GM19397 (cell line): ENCODE measurements around the gene RAPGEF6.
"Not testable (repeated sequence)": the region's sequence is repeated elsewhere in the genome, so short reads cannot be mapped to it uniquely, and the experiment has no call there.

Experiments
- ATAC-seq: cut with Tn5 transposase; IDR thresholded peaks from one replicate; pipeline ENCODE4 v1.9.1; 2021; ENCODE audit warnings: mild to moderate bottlenecking, moderate library complexity; ENCODE audit not compliant: unreplicated experiment

The RAPGEF6 gene

GRCh38 chr5:131509801-131510200 lies 125.2 kb downstream of the RAPGEF6 start:
- no peak for ATAC-seq

- no peak for ATAC-seq
Observed at GRCh38 chr5:131505237-131505908, 129.7 kb downstream of the RAPGEF6 start.

GRCh38 chr5:131496400-131496713 lies 138.7 kb downstream of the RAPGEF6 start:
- ATAC-seq: peak; percentile 87

GRCh38 chr5:131495536-131496399 lies 139.3 kb downstream of the RAPGEF6 start:
- peak; percentile 26 for ATAC-seq

GRCh38 chr5:131491749-131492148 lies 143.3 kb downstream of the RAPGEF6 start:
- no peak for ATAC-seq

- ATAC-seq: peak; percentile 59
Observed at GRCh38 chr5:131488463-131488862, 146.6 kb downstream of the RAPGEF6 start.

DNA sequence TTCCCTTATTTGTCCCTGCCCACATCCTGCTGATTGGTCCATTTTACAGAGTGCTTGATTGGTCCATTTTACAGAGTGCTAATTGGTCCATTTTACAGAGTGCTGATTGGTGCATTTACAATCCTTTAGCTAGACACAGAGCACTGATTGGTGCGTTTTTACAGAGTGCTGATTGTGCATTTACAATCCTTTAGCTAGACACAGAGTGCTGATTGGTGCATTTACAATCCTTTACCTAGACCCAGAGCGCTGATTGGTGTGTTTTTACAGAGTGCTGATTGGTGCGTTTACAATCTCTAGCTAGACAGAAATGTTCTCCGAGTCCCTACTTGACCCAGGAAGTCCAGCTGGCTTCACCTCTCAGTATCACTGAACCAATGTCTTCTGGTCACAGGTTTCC lies 147.7 kb downstream of the RAPGEF6 start:
- not testable (repeated sequence) for ATAC-seq

GRCh38 chr5:131482617-131483016 lies 152.4 kb downstream of the RAPGEF6 start:
- ATAC-seq: no peak

DNA sequence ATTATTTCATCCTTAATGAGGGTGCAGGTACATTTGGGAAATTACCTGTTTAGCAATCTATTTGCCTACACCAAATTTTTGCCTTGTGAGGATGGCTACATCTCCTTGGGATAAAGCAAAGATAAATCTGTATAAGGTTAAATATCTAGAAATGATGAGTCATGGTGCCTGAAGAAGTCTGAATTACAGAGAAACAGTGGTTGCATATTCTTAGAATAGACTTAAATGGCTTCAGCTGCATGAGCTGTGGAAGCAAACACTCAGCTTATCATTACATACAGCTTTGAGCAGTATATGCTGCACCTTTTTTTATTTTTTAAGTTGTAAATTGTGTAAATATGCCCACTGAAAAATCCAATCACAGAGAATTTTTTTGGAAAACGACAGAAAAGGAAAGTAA lies 153.5 kb downstream of the RAPGEF6 start:
- ATAC-seq: no peak

DNA sequence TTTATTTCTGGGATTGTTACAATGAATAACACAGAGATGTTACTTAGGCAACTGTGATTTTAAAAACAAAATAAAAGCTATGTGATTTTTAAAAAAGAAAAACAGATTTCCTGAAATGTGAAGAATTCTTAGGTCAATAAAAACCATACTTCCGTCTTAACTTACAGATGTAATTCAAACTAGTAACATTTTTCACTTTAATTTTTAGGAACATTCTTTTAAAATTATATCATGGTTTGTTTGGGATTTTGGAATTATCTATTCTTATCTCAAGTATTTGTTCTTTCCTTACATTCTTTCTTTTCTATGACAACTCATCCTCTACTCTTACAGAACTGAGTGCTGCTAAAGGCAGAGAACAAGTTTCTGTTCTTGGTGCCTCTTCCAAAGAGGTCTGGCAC lies 159.5 kb downstream of the RAPGEF6 start:
- no peak for ATAC-seq

DNA sequence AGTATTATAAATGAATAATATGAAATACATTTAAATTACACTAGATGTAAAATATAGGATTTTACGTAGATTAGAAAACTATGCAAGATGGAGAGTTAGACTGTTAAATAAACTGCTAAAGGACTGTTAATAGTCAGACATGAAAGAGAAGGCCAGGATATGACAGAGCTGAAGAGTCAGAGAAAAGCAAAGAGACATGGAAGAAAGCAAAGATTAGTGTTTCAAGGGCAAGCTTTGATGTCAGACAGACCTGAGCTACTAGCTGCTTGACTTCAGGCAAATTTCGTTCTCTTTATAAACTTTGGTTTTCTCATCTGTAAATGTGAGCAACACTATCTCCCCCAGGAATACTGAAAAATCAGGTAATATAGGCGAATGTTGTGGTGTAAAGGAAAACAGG lies 161.3 kb downstream of the RAPGEF6 start:
- no peak for ATAC-seq

- ATAC-seq: no peak
Observed at GRCh38 chr5:131466171-131466766, 168.8 kb downstream of the RAPGEF6 start.

GRCh38 chr5:131463656-131464055 lies 171.4 kb downstream of the RAPGEF6 start:
- ATAC-seq: no peak

GRCh38 chr5:131462454-131462853 lies 172.6 kb downstream of the RAPGEF6 start:
- no peak for ATAC-seq

GRCh38 chr5:131461742-131462141 lies 173.3 kb downstream of the RAPGEF6 start:
- no peak for ATAC-seq

GRCh38 chr5:131460867-131461572 lies 174.0 kb downstream of the RAPGEF6 start:
- no peak for ATAC-seq

DNA sequence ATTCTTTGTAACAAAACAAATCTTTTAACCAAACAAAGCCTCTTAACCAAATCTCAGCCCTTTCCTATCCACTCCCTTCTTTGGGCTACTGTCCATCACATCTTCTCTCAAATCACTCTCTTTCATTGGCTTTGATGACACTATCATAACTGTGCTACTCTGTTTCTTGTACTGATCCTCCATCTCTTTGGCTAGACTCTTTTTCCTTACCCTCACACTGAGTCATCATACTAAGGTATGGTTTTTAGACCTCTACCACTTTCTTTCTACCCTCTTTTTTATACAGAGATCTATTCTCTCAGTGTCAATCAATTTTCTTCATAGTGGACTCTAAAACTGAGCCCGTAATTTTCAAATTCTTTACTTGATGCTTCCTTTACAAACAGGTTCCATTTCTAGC lies 174.9 kb downstream of the RAPGEF6 start:
- ATAC-seq: no peak

- no peak for ATAC-seq
Observed at GRCh38 chr5:131459216-131459615, 175.8 kb downstream of the RAPGEF6 start.

DNA sequence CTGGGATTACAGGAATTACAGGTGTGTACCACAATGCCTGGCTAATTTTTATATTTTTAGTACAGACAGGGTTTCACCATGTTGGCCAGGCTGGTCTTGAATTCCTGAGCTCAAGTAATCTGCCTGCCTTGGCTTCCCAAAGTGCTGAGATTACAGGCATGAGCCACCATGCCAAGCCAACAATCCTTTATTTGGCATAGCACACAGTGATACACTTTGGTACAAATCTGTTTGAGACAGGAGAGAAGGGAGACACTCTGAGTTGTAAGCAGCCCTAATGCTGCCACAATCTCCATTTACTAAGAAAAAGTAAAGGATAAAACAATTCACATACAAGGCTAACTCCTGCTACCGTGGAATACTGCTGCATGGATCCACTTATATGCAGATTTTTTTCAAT lies 177.8 kb downstream of the RAPGEF6 start:
- no peak for ATAC-seq

DNA sequence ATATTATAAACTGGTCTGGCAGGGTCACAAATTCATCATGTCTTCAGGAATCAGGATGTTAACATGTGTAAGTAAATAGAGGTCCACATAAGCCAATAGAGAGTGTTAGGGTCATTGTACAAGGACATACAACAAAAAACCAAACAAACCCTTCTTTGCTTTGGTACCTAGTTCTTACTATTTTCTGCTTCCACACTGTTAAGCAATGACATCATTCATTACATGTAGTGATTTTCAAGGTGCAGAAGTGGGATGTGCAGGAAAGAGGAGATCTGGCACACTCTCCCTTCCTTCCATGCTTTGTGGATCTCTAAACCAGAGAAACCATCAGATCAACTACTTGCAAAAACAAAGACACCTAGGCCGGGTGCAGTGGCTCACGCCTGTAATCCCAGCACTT lies 184.1 kb downstream of the RAPGEF6 start:
- ATAC-seq: no peak

GRCh38 chr5:131441184-131441583 lies 193.8 kb downstream of the RAPGEF6 start:
- ATAC-seq: no peak
